Measurements from ENCODE around the gene AGMAT.
A peak's percentile ranks its signal among the peaks of the same experiment; 100 is the strongest.

Gene AGMAT

GRCh38 chr1:15526021-15526489, 58.8 kb downstream of the AGMAT start:
- H3K4me3 ChIP-seq (ENCODE audit: low read length), result peak overlapping the region; percentile 48
- TF ChIP-seq ZNF274 (IDR thresholded peaks at IDR 0.05; ENCODE audit: low read depth, low read length), result no peak

DNA sequence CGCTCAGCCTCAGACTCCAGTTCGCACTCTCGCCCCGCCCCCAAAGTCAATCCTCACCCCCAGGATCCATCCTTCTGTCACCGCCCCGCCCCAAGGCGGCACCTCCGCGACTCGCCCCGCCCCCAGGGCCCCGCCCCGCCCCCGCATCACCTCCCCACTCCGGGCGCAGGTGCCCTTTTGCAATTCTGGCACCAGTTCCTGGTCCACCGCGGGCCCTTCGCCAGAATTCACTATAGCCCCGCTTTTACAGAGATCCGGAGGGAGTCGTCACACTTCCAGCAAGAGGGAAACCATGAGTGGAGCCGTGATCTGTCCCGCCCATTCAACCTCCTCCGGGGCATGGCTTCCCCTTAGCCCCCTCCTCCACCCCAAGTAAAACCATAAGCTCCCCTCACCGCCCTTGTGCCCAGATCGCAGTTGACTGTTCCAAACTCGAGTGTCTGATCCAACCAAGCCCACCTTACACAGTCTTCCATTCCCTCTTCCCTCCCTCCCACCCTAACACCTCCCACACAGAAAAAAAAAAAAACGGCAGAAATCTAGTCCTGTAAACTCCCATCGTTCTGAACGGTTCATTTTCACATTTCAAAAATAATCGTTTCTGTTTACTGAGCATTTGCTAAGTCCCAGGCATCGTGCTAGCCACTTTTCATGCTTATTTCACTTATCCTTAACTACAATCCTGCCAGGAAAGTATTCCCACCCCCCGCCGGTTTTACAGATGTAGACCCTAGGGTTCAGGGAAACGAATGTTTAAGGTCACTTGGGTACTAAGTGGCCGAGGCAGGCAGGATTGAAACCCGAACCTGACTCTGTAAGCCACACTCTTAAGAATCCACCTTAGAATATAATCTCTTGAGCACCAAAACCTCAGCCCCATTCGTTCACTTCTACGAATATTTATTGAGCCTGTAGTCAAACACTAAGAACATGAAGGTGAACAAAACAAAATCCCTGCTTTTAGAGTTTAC, 59.5 kb downstream of the AGMAT start:
- peak overlapping the region; percentile 48 for H3K4me3 ChIP-seq (ENCODE audit: low read length)
- no peak for TF ChIP-seq ZNF274 (IDR thresholded peaks at IDR 0.05; ENCODE audit: low read depth, low read length)

GRCh38 chr1:15524283-15525049, 60.4 kb downstream of the AGMAT start:
- peak overlapping the region; percentile 81; the same call in 1 of the 2 replicates for H3K4me3 ChIP-seq (ENCODE audit: low read length)
- TF ChIP-seq ZNF274 (IDR thresholded peaks at IDR 0.05; ENCODE audit: low read depth, low read length), result no peak

DNA sequence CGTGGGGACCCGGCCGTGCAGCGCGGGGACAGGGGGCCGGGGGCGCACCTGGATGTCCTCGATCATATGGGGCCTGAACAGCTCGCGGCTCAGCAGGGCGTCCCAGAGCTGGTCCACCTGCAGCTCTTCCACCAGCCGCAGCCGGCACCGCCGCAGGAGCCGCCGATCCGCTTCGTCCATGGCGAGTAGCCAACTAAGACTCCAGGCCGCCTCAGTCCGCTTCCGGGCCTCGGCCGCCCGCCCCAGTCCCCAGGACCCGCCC, 60.9 kb downstream of the AGMAT start, which contains the start of gene CASP9:
Gene CASP9, minus strand, starts transcription at position 195 of the 262 bp plus-strand sequence. Its CDS starts 15 bp downstream, at position 180.
- no peak for TF ChIP-seq ZNF274 (IDR thresholded peaks at IDR 0.05; ENCODE audit: low read depth, low read length)
- peak within 1 kb of the TSS; percentile 96 for H3K4me3 ChIP-seq (ENCODE audit: low read length)

GRCh38 chr1:15523104-15524020, 61.5 kb downstream of the AGMAT start:
- no peak for TF ChIP-seq ZNF274 (IDR thresholded peaks at IDR 0.05; ENCODE audit: low read depth, low read length)
- H3K4me3 ChIP-seq (ENCODE audit: low read length), result peak overlapping the region; percentile 96

- no peak overlapping the region for H3K4me3 ChIP-seq (ENCODE audit: low read length)
- TF ChIP-seq ZNF274 (IDR thresholded peaks at IDR 0.05; ENCODE audit: low read depth, low read length), result no peak
Observed at GRCh38 chr1:15522551-15522950, 62.3 kb downstream of the AGMAT start.

All from GM08714 (cell line).